IPS DF 6.9 (cell line): ENCODE results near the gene BACH1.

Experiments
- DNase-seq: peaks from one replicate; pipeline ENCODE4 v3.0.0-alpha.2; 2013; ENCODE audit warnings: low read depth, low spot score
- H3K27ac ChIP-seq: one replicate; pipeline ENCODE4 v1.5.1; 2013; ENCODE audit warnings: low read length, control low read depth
- H3K27me3 ChIP-seq: 2 replicates; pipeline ENCODE4 v1.6.1; 2013; ENCODE audit warnings: mild to moderate bottlenecking, low read length; ENCODE audit not compliant: control insufficient read depth, insufficient read depth
- H3K36me3 ChIP-seq: 2 replicates; pipeline ENCODE4 v1.6.1; 2013; ENCODE audit warnings: low read length; ENCODE audit not compliant: control insufficient read depth, insufficient read depth
- H3K4me1 ChIP-seq: 2 replicates; pipeline ENCODE4 v1.6.1; 2013; ENCODE audit warnings: low read length; ENCODE audit not compliant: control insufficient read depth, insufficient read depth
- H3K4me3 ChIP-seq: 2 replicates; pipeline ENCODE4 v1.5.1; 2013; ENCODE audit warnings: mild to moderate bottlenecking, low read length
- H3K9me3 ChIP-seq: 2 replicates; pipeline ENCODE4 v1.6.1; 2013; ENCODE audit warnings: low read length, inconsistent platforms; ENCODE audit not compliant: control insufficient read depth, insufficient read depth
- WGBS: extraction: QIAGEN DNeasy Blood & Tissue Kit; methylation state at CpG from one replicate; pipeline ENCODE4 v1.1.7; 2013; ENCODE audit warnings: mixed read lengths, missing lambda C conversion rate; ENCODE audit not compliant: insufficient read length, insufficient coverage; 5-methylcytosine and 5-hydroxymethylcytosine counted together

The BACH1 gene

GRCh38 chr21:29330797-29331196, 32.1 kb downstream of the BACH1 start:
- H3K4me3 ChIP-seq: no peak overlapping the region
- no peak for DNase-seq
- no peaks in the 10 kb centered on the region for H3K9me3 ChIP-seq
- no CpG with 5 or more reads among the region's 1 CpG for WGBS
- no peaks in the 10 kb centered on the region for H3K36me3 ChIP-seq
- H3K4me1 ChIP-seq: no peaks in the 10 kb centered on the region
- no peak overlapping the region for H3K27ac ChIP-seq
- H3K27me3 ChIP-seq: no peaks in the 10 kb centered on the region

- Histone ChIP-seq H3K4me1 (no peaks in the 10 kb centered on the region), H3K36me3 (no peaks in the 10 kb centered on the region), H3K4me3 (no peak overlapping the region), H3K27ac (no peak overlapping the region), H3K27me3 (no peaks in the 10 kb centered on the region), H3K9me3 (no peaks in the 10 kb centered on the region)
- 100% methylated on average over 3 of the region's 10 CpGs for WGBS
- DNase-seq: no peak
These were observed 34.0 kb downstream of the BACH1 start for GRCh38 chr21:29332461-29333362.

GRCh38 chr21:29333406-29333805, 34.7 kb downstream of the BACH1 start:
- no CpG with 5 or more reads among the region's 1 CpG for WGBS
- no peak overlapping the region for H3K27ac ChIP-seq

GRCh38 chr21:29334717-29335428, 36.2 kb downstream of the BACH1 start:
- Histone ChIP-seq H3K9me3 (no peaks in the 10 kb centered on the region), H3K36me3 (no peaks in the 10 kb centered on the region)
- DNase-seq: no peak

More at GRCh38 chr21:29333406-29333805, 34.7 kb downstream of the BACH1 start:
- H3K4me1 ChIP-seq: no peaks in the 10 kb centered on the region
- no peak for DNase-seq
- no peak overlapping the region for H3K4me3 ChIP-seq
- H3K36me3 ChIP-seq: no peaks in the 10 kb centered on the region
- H3K27me3 ChIP-seq: no peaks in the 10 kb centered on the region
- no peaks in the 10 kb centered on the region for H3K9me3 ChIP-seq

GRCh38 chr21:29335720-29336119, 37.0 kb downstream of the BACH1 start:
- no peaks in the 10 kb centered on the region for H3K4me1 ChIP-seq
- H3K4me3 ChIP-seq: no peak overlapping the region
- no peaks in the 10 kb centered on the region for H3K36me3 ChIP-seq
- 100% methylated on average over 1 of the region's 3 CpGs for WGBS
- DNase-seq: no peak
- H3K27me3 ChIP-seq: no peaks in the 10 kb centered on the region
- no peaks in the 10 kb centered on the region for H3K9me3 ChIP-seq
- H3K27ac ChIP-seq: no peak overlapping the region

More at GRCh38 chr21:29334717-29335428, 36.2 kb downstream of the BACH1 start:
- H3K27me3 ChIP-seq: no peaks in the 10 kb centered on the region
- no peaks in the 10 kb centered on the region for H3K4me1 ChIP-seq
- no peak overlapping the region for H3K4me3 ChIP-seq
- H3K27ac ChIP-seq: no peak overlapping the region
- no CpG with 5 or more reads among the region's 11 CpGs for WGBS

- no CpG with 5 or more reads among the region's 4 CpGs for WGBS
- Histone ChIP-seq H3K27me3 (no peaks in the 10 kb centered on the region), H3K4me1 (no peaks in the 10 kb centered on the region), H3K27ac (no peak overlapping the region), H3K4me3 (no peak overlapping the region), H3K36me3 (no peaks in the 10 kb centered on the region), H3K9me3 (no peaks in the 10 kb centered on the region)
- no peak for DNase-seq
These were observed 39.5 kb downstream of the BACH1 start for GRCh38 chr21:29338256-29338655.

- DNase-seq: no peak
- H3K36me3 ChIP-seq: no peaks in the 10 kb centered on the region
- H3K9me3 ChIP-seq: no peaks in the 10 kb centered on the region
- H3K4me1 ChIP-seq: no peaks in the 10 kb centered on the region
- H3K27ac ChIP-seq: no peak overlapping the region
- H3K4me3 ChIP-seq: no peak overlapping the region
- no peaks in the 10 kb centered on the region for H3K27me3 ChIP-seq
These were observed 41.5 kb downstream of the BACH1 start for GRCh38 chr21:29340228-29340627.

GRCh38 chr21:29342363-29342957, 43.7 kb downstream of the BACH1 start:
- no peak for DNase-seq
- H3K27ac ChIP-seq: no peak overlapping the region
- H3K9me3 ChIP-seq: no peaks in the 10 kb centered on the region
- H3K27me3 ChIP-seq: no peaks in the 10 kb centered on the region
- no peaks in the 10 kb centered on the region for H3K36me3 ChIP-seq
- no peaks in the 10 kb centered on the region for H3K4me1 ChIP-seq
- WGBS: no CpG with 5 or more reads among the region's 9 CpGs
- H3K4me3 ChIP-seq: no peak overlapping the region

- Histone ChIP-seq H3K4me1 (no peaks in the 10 kb centered on the region), H3K27me3 (no peaks in the 10 kb centered on the region), H3K4me3 (no peak overlapping the region), H3K9me3 (no peaks in the 10 kb centered on the region), H3K36me3 (no peaks in the 10 kb centered on the region), H3K27ac (no peak overlapping the region)
- WGBS: no CpG with 5 or more reads among the region's 4 CpGs
- DNase-seq: no peak
These were observed 44.8 kb downstream of the BACH1 start for GRCh38 chr21:29343519-29343918.

GRCh38 chr21:29346281-29346680, 47.6 kb downstream of the BACH1 start:
- no peaks in the 10 kb centered on the region for H3K27me3 ChIP-seq
- no peak overlapping the region for H3K27ac ChIP-seq
- H3K4me3 ChIP-seq: no peak overlapping the region
- WGBS: no CpG with 5 or more reads among the region's 3 CpGs
- no peaks in the 10 kb centered on the region for H3K9me3 ChIP-seq
- DNase-seq: no peak
- no peaks in the 10 kb centered on the region for H3K4me1 ChIP-seq
- no peaks in the 10 kb centered on the region for H3K36me3 ChIP-seq
